Progenitor cell of endocrine pancreas (in vitro differentiated cells): ENCODE results near the gene PTPN2. TPM values are rescaled to one million over a fixed set of nuclear protein-coding genes. Genes with fewer than 3 reads are reported as not detected.

Experiments used
- DNase-seq: peaks from one replicate; pipeline ENCODE4 v3.0.0; 2021; ENCODE audit warnings: low spot score; ENCODE audit not compliant: unreplicated experiment
- H3K27ac Mint-ChIP-seq: 2 replicates; pipeline ENCODE4 v1.8.0; 2021; ENCODE audit warnings: mild to moderate bottlenecking, moderate library complexity, mixed read lengths
- H3K27me3 Mint-ChIP-seq: 2 replicates; pipeline ENCODE4 v1.8.0; 2021; ENCODE audit warnings: mixed read lengths
- H3K36me3 Mint-ChIP-seq: 2 replicates; pipeline ENCODE4 v1.8.0; 2022; ENCODE audit warnings: mixed read lengths; ENCODE audit not compliant: insufficient read depth
- H3K4me1 Mint-ChIP-seq: 2 replicates; pipeline ENCODE4 v1.8.0; 2021; ENCODE audit warnings: low read depth, mixed read lengths
- H3K4me3 Mint-ChIP-seq: 2 replicates; pipeline ENCODE4 v1.8.0; 2021; ENCODE audit warnings: low read depth, mild to moderate bottlenecking, moderate library complexity, mixed read lengths
- H3K9me3 Mint-ChIP-seq: 2 replicates; pipeline ENCODE4 v1.8.0; 2021; ENCODE audit warnings: low read depth, mixed read lengths
- total RNA-seq: library from RNA; stranded (reverse); gene quantifications from 2 replicates; pipeline ENCODE4 v1.2.1, GENCODE V29; 2021
- TF ChIP-seq, protein P1 (sequence below): fragments of 200-600 bp; sonication (generic); IDR thresholded peaks from one replicate; pipeline ENCODE4 v1.5.0; 2021; ENCODE audit warnings: antibody characterized with exemption, mild to moderate bottlenecking; ENCODE audit not compliant: unreplicated experiment

Gene PTPN2
- total RNA-seq, 1 donor from 2014 or later, result 45.1 TPM

DNA sequence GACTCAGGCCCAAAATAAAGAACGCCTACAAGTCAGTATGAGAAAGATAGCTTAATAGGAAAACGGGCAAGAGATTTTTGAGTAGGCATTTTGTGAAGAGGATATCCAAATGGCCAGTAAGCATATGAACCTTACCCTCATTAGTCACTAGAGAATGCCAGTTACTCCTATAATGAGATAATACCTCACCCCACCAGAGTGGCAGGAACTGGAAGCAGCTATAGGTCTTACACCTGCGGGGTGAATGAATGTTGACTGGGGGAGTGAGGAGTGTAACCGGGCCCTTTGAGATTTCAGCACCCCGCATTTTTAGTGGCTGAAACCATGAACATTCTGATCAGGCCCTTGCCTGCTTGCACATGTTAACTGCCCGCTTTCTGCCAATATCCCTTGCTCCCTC is 7.5 kb upstream of the PTPN2 start:
- no peak overlapping the region for H3K4me3 Mint-ChIP-seq
- TF ChIP-seq, protein P1, sequence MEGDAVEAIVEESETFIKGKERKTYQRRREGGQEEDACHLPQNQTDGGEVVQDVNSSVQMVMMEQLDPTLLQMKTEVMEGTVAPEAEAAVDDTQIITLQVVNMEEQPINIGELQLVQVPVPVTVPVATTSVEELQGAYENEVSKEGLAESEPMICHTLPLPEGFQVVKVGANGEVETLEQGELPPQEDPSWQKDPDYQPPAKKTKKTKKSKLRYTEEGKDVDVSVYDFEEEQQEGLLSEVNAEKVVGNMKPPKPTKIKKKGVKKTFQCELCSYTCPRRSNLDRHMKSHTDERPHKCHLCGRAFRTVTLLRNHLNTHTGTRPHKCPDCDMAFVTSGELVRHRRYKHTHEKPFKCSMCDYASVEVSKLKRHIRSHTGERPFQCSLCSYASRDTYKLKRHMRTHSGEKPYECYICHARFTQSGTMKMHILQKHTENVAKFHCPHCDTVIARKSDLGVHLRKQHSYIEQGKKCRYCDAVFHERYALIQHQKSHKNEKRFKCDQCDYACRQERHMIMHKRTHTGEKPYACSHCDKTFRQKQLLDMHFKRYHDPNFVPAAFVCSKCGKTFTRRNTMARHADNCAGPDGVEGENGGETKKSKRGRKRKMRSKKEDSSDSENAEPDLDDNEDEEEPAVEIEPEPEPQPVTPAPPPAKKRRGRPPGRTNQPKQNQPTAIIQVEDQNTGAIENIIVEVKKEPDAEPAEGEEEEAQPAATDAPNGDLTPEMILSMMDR, result no peak

DNA sequence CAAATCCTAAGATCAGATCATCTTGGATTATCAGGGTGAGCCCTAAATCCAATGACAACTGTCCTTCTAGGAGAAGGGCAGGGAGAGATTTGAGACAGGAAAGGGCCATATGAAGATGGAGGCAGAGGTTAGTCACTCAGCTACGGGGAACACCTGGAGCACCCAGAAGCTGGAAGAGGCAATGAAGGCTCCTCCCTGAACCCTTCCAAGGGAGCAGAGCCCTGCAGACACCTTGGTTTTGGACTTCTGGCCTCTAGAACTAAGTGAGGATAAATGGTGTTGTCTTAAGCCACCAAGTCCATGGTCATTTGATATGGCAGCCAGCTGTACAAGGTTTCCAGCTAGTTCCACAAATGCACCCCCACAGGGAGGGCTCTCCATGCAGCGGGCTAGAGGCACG is 6.9 kb upstream of the PTPN2 start:
- H3K4me1 Mint-ChIP-seq, result no peaks in the 10 kb centered on the region
- TF ChIP-seq, protein P1, result no peak
- H3K27me3 Mint-ChIP-seq, result peaks cover 3% of the 10 kb centered on the region
- no peak overlapping the region for H3K4me3 Mint-ChIP-seq
- H3K36me3 Mint-ChIP-seq, result peaks cover 1% of the 10 kb centered on the region
- no peak for DNase-seq
- peaks cover 4% of the 10 kb centered on the region for H3K9me3 Mint-ChIP-seq
- no peak overlapping the region for H3K27ac Mint-ChIP-seq

More for the DNA sequence above, 7.5 kb upstream of the PTPN2 start:
- Mint-ChIP-seq H3K27ac (no peak overlapping the region), H3K4me1 (no peaks in the 10 kb centered on the region), H3K27me3 (peaks cover 3% of the 10 kb centered on the region), H3K36me3 (peaks cover 1% of the 10 kb centered on the region), H3K9me3 (peaks cover 4% of the 10 kb centered on the region)
- DNase-seq, result no peak

DNA sequence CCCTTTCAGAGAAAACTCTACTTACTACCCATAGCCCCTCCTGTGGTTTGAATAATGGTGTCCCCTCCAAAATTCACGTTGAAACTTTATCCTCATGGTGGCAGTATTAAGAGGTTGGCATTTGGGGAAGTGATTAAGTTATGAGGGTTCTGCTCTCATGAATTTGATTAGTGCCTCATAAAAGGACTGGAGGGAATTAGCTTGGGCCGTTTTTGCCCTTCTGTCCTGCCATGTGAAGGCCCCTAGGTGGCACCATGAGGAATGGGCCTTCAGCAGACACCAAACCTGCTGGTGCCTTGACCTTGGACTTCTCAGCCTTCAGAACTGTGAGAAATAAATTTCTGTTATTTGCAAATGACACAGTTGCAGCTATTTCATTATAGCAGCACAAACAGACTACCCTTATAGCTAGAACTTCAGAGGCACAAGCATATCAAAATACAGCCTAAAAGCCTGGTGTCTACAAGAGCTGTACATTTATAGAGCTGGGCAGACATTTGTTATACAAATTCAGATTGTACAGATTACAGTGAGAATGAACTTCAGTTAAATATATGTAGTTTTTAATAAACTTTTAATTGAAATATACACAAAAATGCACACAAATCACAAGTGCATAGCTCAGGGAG is 2.6 kb upstream of the PTPN2 start:
- Mint-ChIP-seq H3K36me3 (peaks cover 1% of the 10 kb centered on the region), H3K4me1 (peaks cover 10% of the 10 kb centered on the region), H3K9me3 (peaks cover 4% of the 10 kb centered on the region), H3K27me3 (no peaks in the 10 kb centered on the region), H3K27ac (no peak overlapping the region), H3K4me3 (no peak overlapping the region)
- no peak for DNase-seq
- TF ChIP-seq, protein P1, result peak; percentile 34

DNA sequence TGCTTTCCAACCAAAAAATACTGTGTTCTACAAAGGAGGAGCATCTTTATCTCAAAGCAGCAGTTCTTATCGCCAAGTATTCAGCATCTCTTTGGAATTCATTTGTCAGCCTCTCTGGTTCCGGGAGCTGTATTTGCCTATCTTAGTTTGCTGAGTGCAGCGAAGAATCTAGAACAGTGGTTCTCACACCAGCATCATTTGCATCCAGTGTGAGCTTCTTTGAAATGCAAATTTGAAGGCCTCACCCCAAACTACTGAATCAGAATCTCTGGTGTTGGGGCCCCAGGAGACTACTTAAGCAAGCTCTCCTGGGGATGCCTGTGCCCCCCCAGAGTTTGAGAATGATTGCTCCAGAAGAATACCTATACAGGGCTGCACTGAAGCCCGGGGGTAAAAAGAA is 1.5 kb upstream of the PTPN2 start:
- peaks cover 1% of the 10 kb centered on the region for H3K36me3 Mint-ChIP-seq
- H3K27ac Mint-ChIP-seq, result no peak overlapping the region
- no peaks in the 10 kb centered on the region for H3K27me3 Mint-ChIP-seq
- DNase-seq, result no peak
- peak overlapping the region; percentile 11 for H3K4me3 Mint-ChIP-seq
- TF ChIP-seq, protein P1, result no peak
- H3K9me3 Mint-ChIP-seq, result peaks cover 2% of the 10 kb centered on the region
- peaks cover 13% of the 10 kb centered on the region for H3K4me1 Mint-ChIP-seq

DNA sequence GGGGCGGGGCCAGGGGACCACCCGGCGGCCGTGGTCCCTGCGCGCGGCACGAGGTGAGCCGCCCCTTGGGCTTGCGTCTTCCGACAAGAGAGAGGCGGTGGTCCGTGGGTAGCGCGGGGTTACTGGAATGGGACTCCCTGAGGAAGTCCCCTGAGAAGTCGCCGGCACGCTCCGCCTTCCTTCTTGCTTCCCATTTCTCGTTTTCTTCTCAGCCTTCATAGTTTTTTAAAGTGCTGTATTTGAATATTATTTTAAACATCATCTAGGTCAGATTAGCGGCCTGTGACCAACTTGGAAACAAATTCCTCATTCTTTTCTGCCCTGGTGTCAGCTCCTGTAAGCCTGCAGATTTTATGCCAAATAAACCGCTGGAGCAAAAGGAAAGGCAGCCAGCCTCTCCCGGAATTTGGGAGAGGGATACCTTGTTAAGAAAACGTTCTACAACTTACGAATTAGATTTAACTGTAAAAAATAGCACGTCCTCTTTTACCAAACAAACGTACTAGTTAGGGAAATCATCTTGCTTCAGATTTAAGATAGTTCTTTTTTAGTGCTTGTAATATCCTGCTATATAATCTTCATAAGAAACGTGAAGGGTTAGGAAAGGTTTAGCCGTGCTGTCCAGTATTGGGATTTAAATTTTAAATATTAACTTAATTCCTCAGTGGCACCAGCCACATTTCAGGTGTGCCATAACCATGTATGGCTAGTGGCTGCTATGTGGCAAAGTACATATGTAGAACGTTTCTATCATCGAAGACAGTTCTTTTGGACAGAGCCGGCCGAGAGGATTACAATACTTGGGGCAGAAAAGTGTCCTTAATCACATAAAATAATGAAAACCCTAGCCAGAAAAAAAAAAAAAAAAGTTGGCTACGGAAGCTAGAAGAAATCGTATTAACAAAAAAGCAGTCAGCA is 628 bp upstream of the PTPN2 start:
- Mint-ChIP-seq H3K36me3 (peaks cover 1% of the 10 kb centered on the region), H3K4me3 (peak overlapping the region; percentile 91), H3K4me1 (peaks cover 13% of the 10 kb centered on the region), H3K27ac (peak overlapping the region; percentile 93), H3K9me3 (no peaks in the 10 kb centered on the region), H3K27me3 (no peaks in the 10 kb centered on the region)
- TF ChIP-seq, protein P1, result no peak
- DNase-seq, result no peak
